Activated naive CD4-positive, alpha-beta T cell treated with anti-CD3 and anti-CD28 coated beads for 36 hours (primary cell): ENCODE measurements around the gene VPS33A. TPM values are rescaled to one million over a fixed set of nuclear protein-coding genes. Genes with fewer than 3 reads are reported as not detected.
"Not testable (repeated sequence)": the region's sequence is repeated elsewhere in the genome, so short reads cannot be mapped to it uniquely, and the experiment has no call there.

Experiments used
- CTCF ChIA-PET: fragments of 350-600 bp; sonication (Branson Sonifier 250); formaldehyde crosslinking; loops from one replicate; lab custom pipeline; 2021; ENCODE audit warnings: antibody characterized with exemption; lab: Charles Lee
- DNase-seq: peaks from one replicate; pipeline ENCODE4 v3.0.0-alpha.2; 2020
- H3K27ac Mint-ChIP-seq: one replicate; pipeline ENCODE4 v1.8.0; 2021; ENCODE audit warnings: mild to moderate bottlenecking, mixed read lengths
- H3K27me3 Mint-ChIP-seq: one replicate; pipeline ENCODE4 v1.8.0; 2021; ENCODE audit warnings: low read depth, mixed read lengths
- H3K36me3 Mint-ChIP-seq: one replicate; pipeline ENCODE4 v1.8.0; 2021; ENCODE audit warnings: low read depth, mixed read lengths
- H3K4me1 Mint-ChIP-seq: one replicate; pipeline ENCODE4 v1.8.0; 2021; ENCODE audit warnings: low read depth, mixed read lengths
- H3K4me3 Mint-ChIP-seq: one replicate; pipeline ENCODE4 v1.8.0; 2021; ENCODE audit warnings: mild to moderate bottlenecking, moderate library complexity, mixed read lengths
- H3K9me3 Mint-ChIP-seq: one replicate; pipeline ENCODE4 v1.8.0; 2021; ENCODE audit warnings: mixed read lengths
- intact Hi-C: fragments of 100-400 bp; cut with micrococcal nuclease; formaldehyde crosslinking; loops from one replicate; pipeline ENCODE4 v1.15.1; 2023
- total RNA-seq, 2 experiments: library from RNA; stranded (reverse); gene quantifications; one replicate each; pipeline ENCODE4 v1.2.3, GENCODE V29; 2021

VPS33A gene
- total RNA-seq, 2 experiments from 2014 or later, result 15.9 to 17.2 TPM

DNA sequence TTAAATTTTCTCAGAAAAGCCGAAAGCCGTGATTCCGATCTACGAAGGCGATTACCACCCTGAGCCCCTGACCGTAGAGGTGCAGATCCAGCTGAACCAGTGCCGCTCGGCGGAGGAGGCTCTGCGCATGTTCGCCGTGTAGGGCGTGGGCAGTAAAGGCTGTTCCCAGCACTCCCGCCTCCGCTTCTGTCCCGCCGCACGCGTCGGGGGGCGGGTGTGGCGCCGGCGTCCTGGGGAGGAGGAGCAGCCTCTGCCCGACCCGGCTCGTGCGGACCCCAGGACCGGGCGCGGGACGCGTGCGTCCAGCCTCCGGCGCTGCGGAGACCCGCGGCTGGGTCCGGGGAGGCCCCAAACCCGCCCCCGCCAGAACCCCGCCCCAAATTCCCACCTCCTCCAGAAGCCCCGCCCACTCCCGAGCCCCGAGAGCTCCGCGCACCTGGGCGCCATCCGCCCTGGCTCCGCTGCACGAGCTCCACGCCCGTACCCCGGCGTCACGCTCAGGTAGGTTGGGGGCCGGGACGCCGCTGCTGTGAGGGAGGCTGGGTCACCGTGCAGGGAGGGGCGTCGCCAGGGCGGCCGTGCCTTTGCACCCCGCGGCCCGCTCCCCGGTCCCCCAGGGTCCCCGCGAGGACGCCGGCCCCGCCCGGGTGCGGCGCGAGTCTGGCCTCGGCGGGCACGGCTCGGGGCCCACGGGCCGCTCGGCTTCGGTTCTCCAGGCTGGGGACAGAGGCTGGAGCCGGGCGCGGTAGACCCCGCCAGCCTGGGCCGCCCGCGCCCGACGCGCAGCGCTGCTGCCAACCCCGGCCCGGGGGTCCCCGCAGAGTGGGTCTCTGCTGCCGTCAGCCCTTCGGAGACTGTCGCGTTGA, 62.8 kb downstream of the VPS33A start, which contains the start of gene B3GNT4:
B3GNT4 (plus strand) TSS at position 409 of the 866 bp plus-strand sequence. CDS start 910 bp downstream, outside the sequence.
- H3K9me3 Mint-ChIP-seq, result no peaks in the 10 kb centered on the region

DNA sequence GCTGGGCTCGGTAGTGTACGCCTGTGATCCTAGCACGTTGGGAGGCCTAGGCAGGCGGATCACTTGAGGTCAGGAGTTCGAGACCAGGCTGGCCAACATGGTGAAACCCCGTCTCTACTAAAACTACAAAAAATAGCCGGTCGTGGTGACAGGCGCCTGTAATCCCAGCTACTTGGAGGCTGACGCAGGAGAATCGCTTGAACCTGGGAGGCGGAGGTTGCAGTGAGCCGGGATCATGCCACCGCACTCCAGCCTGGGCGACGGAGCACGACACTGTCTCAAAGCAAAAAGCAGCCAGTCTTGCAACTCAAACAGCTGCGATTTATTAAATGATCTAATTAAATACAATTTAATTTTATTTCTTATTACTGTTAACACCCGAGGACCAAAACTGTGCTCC, 63.5 kb downstream of the VPS33A start:
- DNase-seq, H3K27ac Mint-ChIP-seq, CTCF ChIA-PET, H3K36me3 Mint-ChIP-seq, H3K9me3 Mint-ChIP-seq: not testable (repeated sequence)
- Mint-ChIP-seq H3K4me3 (peak overlapping the region; percentile 73), H3K4me1 (peaks cover 19% of the 10 kb centered on the region), H3K27me3 (peaks cover 14% of the 10 kb centered on the region)
- intact Hi-C loops, result loop anchor here (1.0 to 5.0 kb wide), 2 partner anchors 23 to 64 kb away; partner anchors contain the start of genes DIABLO and VPS33A

More for the DNA sequence above, 62.8 kb downstream of the VPS33A start, which contains the start of gene B3GNT4:
- H3K27me3 Mint-ChIP-seq, result peaks cover 10% of the 10 kb centered on the region
- peak within 1 kb of the TSS; percentile 73 for H3K4me3 Mint-ChIP-seq
- peaks cover 15% of the 10 kb centered on the region for H3K4me1 Mint-ChIP-seq
- CTCF ChIA-PET, result interaction anchor here (0.6 kb wide), 1 partner anchor 79 kb away, joined by 3 read pairs; no protein-coding TSS in a partner anchor
- H3K36me3 Mint-ChIP-seq, result peaks cover 5% of the 10 kb centered on the region
- peak; percentile 68 for DNase-seq
- intact Hi-C loops, result loop anchor here (1.0 to 5.0 kb wide), 2 partner anchors 23 to 64 kb away; partner anchors contain the start of genes DIABLO and VPS33A
- H3K27ac Mint-ChIP-seq, result no peak within 1 kb of the TSS

DNA sequence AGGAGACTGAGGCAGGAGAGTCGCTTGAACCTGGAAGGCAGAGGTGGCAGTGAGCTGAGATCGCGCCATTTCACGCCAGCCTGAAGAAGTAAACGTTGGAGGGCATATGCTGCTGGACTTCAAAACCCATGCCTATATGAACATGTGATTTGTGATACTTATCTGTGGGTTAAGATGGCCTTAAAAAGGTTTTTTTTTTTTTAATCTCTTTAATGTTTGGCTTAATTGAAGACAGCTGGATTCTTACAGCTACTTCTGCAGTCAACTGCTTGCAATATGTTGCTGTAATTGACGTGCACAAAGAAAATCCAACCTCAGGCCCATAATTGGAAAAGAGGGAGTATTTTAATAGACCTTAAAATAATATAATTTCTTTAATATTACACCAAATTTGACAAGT, 64.3 kb downstream of the VPS33A start:
- H3K36me3 Mint-ChIP-seq, result no peaks in the 10 kb centered on the region
- peaks cover 18% of the 10 kb centered on the region for H3K27me3 Mint-ChIP-seq
- H3K4me3 Mint-ChIP-seq, result no peak overlapping the region
- intact Hi-C loops, result loop anchor here (5.0 kb wide), 1 partner anchor 65 kb away; the partner anchor contains the start of gene VPS33A
- CTCF ChIA-PET, result no interaction called here
- no peak overlapping the region for H3K27ac Mint-ChIP-seq
- peaks cover 24% of the 10 kb centered on the region for H3K4me1 Mint-ChIP-seq
- no peaks in the 10 kb centered on the region for H3K9me3 Mint-ChIP-seq
- no peak for DNase-seq

DNA sequence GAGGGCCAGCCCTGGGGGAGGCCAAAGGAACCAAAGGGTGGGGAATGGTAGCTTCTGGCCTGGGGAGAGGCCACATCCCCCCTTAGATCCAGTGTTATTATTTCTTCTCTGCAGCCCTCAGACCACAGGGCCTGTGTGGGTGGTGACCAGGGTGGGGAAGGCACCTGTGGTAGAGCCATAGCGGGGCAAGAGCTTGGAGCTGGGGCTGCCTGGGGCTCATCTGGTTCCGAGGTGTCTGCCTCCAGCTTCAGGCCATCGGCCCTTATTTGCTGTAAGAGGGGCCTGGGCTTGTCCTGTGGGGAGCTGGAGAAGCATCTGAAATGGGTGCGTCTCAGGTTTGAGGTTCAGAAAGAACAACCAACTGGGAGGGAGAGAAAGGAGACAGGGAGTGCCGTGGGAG, 64.9 kb downstream of the VPS33A start:
- intact Hi-C loops, result loop anchor here (5.0 kb wide), 1 partner anchor 66 kb away; the partner anchor contains the start of gene VPS33A
- CTCF ChIA-PET, result no interaction called here
- H3K9me3 Mint-ChIP-seq, result no peaks in the 10 kb centered on the region
- H3K4me3 Mint-ChIP-seq, result no peak overlapping the region
- no peaks in the 10 kb centered on the region for H3K36me3 Mint-ChIP-seq
- H3K4me1 Mint-ChIP-seq, result peaks cover 24% of the 10 kb centered on the region
- DNase-seq, result no peak
- H3K27me3 Mint-ChIP-seq, result peaks cover 18% of the 10 kb centered on the region
- H3K27ac Mint-ChIP-seq, result no peak overlapping the region

DNA sequence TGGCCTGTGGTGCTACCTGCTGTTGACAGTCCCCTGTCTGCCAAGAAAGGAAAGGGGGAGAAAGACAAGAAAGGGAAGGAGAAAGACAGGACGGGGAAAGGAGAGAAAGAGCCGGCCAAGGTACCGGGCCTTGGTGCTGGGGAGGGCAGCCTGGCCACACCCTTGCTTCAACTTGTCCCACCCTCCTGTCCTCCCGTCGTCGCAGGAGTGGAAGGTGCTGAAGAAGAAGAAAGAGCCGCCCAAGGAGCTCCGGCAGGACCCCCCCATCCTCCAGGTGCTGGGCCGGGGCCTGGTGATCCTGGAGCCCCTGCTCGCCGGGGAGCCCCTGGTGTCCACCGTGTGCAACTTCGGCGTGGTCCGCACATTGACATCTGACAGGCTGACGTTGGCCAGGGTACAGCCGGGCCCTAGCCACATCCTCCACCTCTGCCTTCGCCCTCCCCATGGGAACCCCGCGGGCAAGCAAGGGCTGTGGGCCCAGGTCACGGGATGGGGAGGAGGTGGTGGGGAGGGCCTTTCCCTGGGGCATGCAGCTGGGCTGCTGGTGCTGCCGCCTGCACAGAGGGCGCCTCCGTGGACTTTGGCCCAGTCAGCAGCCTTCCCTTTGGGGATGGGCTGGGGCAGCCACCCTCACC, 65.6 kb downstream of the VPS33A start:
- no peak for DNase-seq
- Mint-ChIP-seq H3K36me3 (no peaks in the 10 kb centered on the region), H3K27me3 (peaks cover 18% of the 10 kb centered on the region), H3K4me1 (peaks cover 24% of the 10 kb centered on the region), H3K27ac (no peak overlapping the region), H3K4me3 (no peak overlapping the region), H3K9me3 (no peaks in the 10 kb centered on the region)
- CTCF ChIA-PET, result no interaction called here
- intact Hi-C loops, result loop anchor here (5.0 kb wide), 1 partner anchor 67 kb away; the partner anchor contains the start of gene VPS33A

DNA sequence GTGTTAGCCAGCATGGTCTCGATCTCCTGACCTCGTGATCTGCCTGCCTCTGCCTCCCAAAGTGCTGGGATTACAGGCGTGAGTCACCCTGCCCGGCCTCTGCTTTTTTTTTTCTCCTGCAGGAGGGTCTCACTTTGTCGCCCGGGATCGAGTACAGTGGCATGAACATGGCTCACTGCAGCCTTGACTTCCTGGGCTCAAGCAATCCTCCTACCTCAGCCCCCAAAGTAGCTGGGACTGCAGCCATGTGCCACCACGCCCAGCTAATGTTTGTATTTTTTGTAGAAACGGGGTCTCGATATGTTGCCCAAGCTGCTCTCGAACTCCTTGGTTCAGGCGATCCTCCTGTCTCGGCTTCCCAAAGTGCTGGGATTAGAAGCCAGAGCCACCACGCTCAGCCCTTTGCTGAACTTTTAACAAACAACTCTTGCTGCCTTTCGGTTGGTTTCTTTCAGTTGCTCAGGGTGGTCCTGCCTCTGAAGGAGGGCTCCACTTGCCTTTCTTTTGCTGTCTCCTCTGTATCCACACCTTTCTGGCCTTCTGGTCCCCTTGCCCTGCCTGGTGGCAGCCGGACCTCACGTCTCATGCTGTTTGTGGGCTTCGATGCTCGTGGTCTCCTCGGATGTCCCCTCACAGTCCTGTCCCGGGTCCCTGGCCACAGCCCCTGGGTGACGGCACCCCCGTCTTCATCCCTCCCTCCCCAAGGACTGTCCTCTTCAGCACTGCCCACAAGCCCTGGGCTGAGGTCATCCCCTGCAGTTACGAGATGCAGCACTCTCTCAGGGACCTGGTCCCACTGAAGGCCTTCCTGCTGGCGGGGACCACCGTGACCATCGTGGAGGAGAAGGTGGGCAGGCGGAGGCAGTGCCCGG, 66.6 kb downstream of the VPS33A start:
- Mint-ChIP-seq H3K27ac (no peak overlapping the region), H3K4me3 (no peak overlapping the region), H3K27me3 (peaks cover 12% of the 10 kb centered on the region), H3K9me3 (peaks cover 3% of the 10 kb centered on the region), H3K4me1 (peaks cover 19% of the 10 kb centered on the region), H3K36me3 (no peaks in the 10 kb centered on the region)
- intact Hi-C loops, result loop anchor here (5.0 kb wide), 1 partner anchor 68 kb away; the partner anchor contains the start of gene VPS33A
- CTCF ChIA-PET, result no interaction called here
- no peak for DNase-seq

DNA sequence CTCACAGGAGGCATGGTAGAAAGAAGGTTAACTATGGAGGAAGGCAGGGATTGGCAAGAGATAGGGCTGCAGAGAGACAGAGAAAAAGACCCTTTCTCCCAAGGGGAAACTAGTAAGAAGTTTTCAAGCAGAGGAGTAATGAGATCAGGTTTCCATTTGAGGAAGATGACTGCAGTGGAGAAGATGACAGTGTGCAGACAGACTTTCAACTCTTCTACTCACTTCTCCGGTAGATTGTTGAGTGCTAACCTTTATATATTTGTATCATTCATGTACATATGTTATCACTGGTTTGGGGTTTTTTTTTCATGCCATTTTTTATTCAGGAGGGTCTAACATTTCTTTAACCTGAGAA, 68.7 kb downstream of the VPS33A start:
- Mint-ChIP-seq H3K4me1 (peaks cover 12% of the 10 kb centered on the region), H3K27me3 (peaks cover 10% of the 10 kb centered on the region)
- CTCF ChIA-PET, result no interaction called here

DNA sequence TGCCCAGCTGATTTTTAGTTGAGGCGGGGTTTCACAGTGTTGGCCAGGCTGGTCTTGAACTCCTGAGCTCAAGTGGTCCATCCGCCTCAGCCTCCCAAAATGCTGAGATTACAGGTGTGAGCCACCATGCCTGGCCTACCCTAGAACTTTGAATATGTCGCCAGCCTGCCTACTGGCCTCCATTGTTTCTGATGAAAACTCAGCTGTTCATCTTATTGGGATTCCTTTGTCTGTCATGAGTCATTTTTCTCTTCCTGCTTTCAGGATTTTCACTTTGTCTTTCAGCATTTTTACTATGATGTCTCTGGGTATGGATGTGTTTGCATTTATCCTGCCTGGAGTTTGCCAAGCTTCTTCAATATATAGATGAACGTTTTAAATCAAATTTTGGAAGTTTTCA, 70.9 kb downstream of the VPS33A start:
- Mint-ChIP-seq H3K36me3 (no peaks in the 10 kb centered on the region), H3K27me3 (peaks cover 10% of the 10 kb centered on the region), H3K4me3 (no peak overlapping the region), H3K9me3 (peaks cover 3% of the 10 kb centered on the region), H3K27ac (no peak overlapping the region), H3K4me1 (peaks cover 9% of the 10 kb centered on the region)
- CTCF ChIA-PET, result interaction anchor here (1.6 kb wide), 1 partner anchor 141 kb away, joined by 4 read pairs; no protein-coding TSS in a partner anchor
- intact Hi-C loops, result no loop called here
- no peak for DNase-seq

More for the DNA sequence above, 68.7 kb downstream of the VPS33A start:
- Mint-ChIP-seq H3K4me3 (peak overlapping the region; percentile 1), H3K36me3 (no peaks in the 10 kb centered on the region), H3K9me3 (peaks cover 3% of the 10 kb centered on the region), H3K27ac (peak overlapping the region; percentile 84)
- intact Hi-C loops, result no loop called here
- DNase-seq, result no peak

DNA sequence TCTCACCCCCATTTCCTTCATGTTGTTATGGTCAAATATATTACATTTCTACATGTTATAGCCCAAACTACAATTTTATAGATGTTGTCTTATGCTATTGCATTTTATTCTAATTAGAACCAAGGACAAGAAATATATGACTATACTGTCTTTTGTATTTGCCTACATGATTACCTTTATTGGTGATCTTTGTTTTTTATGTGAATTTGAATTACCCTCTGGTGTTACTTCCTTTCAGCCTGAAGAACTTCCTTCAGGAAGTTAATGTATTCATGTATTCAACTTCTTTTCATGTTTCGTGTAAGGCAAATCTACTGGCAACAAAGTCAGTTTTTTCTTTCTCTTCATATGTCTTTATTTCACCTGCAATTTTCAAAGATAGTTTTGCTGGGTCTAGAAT, 71.5 kb downstream of the VPS33A start:
- DNase-seq, result no peak
- intact Hi-C loops, result no loop called here
- Mint-ChIP-seq H3K4me1 (peaks cover 9% of the 10 kb centered on the region), H3K36me3 (no peaks in the 10 kb centered on the region), H3K9me3 (peaks cover 3% of the 10 kb centered on the region), H3K27ac (no peak overlapping the region), H3K27me3 (peaks cover 10% of the 10 kb centered on the region), H3K4me3 (no peak overlapping the region)
- CTCF ChIA-PET, result interaction anchor here (0.6 to 1.6 kb wide), 2 partner anchors 28 to 140 kb away, joined by 4 to 5 read pairs; no protein-coding TSS in a partner anchor

DNA sequence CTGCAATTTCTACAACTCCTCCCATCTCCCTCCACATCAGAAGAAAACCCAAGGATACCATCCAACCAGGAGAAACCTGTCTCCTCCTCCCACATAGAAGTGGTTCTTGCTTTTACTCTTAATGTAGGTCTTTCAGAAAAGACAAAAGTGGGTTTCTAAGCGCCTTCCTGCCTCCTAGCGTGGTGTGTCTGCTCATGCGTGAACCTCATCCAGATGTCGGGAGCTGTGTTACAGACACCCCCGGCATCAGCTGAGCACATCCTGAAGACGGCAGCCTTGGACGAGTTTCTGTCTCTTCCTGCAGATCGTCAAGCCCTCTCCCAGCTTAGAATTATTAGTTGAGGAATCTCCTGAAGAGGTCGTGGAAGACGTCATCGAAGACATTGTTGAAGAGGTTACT, 73.9 kb downstream of the VPS33A start:
- intact Hi-C loops, result no loop called here
- DNase-seq, result no peak
- Mint-ChIP-seq H3K9me3 (peaks cover 3% of the 10 kb centered on the region), H3K4me3 (no peak overlapping the region), H3K27me3 (peaks cover 3% of the 10 kb centered on the region), H3K36me3 (no peaks in the 10 kb centered on the region), H3K4me1 (peaks cover 2% of the 10 kb centered on the region), H3K27ac (no peak overlapping the region)
- CTCF ChIA-PET, result interaction anchor here (1.4 to 2.1 kb wide), 3 partner anchors 60 to 138 kb away, joined by 4 to 6 read pairs (median 5); no protein-coding TSS in a partner anchor

DNA sequence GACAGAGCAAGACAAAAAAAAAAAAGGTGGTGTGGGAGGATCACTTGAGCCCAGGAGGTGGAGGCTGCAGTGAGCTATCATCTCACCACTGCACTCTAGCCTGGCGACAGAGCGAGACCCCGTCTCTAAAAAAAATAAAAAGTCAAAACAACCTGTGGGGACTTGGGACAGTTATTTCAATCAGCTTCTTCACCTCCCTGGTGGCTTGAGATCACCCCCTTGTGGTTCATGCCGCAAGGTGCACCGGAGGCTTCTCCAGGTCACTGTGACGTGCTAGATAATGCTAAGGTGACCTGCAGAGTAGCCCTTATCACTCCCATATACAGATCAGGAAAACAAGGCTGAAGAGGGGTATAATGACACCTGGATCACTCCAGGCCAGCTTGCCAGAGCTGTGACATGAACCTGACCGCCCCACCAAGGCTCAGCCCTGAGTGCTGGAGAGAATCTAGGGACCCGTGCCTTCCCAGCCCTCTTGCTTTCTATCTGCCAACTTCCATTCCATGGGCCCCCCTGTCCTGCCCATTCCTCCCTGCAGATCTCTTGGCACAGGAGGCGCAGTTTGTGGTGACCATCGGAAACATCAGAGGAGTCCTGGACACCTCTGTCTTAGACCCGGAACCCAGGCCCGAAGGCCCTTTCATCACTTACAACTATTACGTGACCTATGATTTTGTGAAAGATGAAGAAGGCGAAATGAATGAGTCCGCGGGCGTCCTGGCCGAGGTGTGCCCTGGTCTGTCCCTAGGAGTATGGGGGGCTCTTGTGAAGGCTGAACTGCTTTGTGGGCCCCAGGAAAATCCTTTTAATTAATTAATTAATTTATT, 75.2 kb downstream of the VPS33A start:
- intact Hi-C loops, result loop anchor here (1.0 to 2.0 kb wide), 4 partner anchors 31 to 137 kb away; no protein-coding TSS in a partner anchor
- Mint-ChIP-seq H3K27me3 (peaks cover 3% of the 10 kb centered on the region), H3K4me3 (no peak overlapping the region), H3K36me3 (no peaks in the 10 kb centered on the region), H3K9me3 (peaks cover 3% of the 10 kb centered on the region), H3K27ac (no peak overlapping the region), H3K4me1 (no peaks in the 10 kb centered on the region)
- CTCF ChIA-PET, result interaction anchor here (0.5 to 2.1 kb wide), 19 partner anchors 19 to 313 kb away, joined by 3 to 6 read pairs (median 3); no protein-coding TSS in a partner anchor
- peak; percentile 82 for DNase-seq
